Fibroblast of mammary gland (primary cell): ENCODE results near the gene GRB14.
"Not testable (repeated sequence)": the region's sequence is repeated elsewhere in the genome, so short reads cannot be mapped to it uniquely, and the experiment has no call there.

Experiments used
- DNase-seq: peaks from one replicate; pipeline ENCODE4 v3.0.0-alpha.2; 2010; ENCODE audit warnings: low read depth
- H3K4me3 ChIP-seq: 2 replicates; pipeline ENCODE4 v1.5.1; 2011; ENCODE audit warnings: low read depth, mild to moderate bottlenecking, low read length, moderate library complexity; ENCODE audit not compliant: control insufficient read depth
- TF ChIP-seq, protein P1 (sequence below): conservative IDR thresholded peaks from 2 replicates; pipeline ENCODE4 v1.5.1; 2011; ENCODE audit warnings: low read depth, low read length, inconsistent platforms; ENCODE audit not compliant: control insufficient read depth, insufficient read depth

GRB14 gene

GRCh38 chr2:164642268-164642667, 21.0 kb upstream of the GRB14 start:
- no peak for DNase-seq
- no peak overlapping the region for H3K4me3 ChIP-seq
- TF ChIP-seq, protein P1, sequence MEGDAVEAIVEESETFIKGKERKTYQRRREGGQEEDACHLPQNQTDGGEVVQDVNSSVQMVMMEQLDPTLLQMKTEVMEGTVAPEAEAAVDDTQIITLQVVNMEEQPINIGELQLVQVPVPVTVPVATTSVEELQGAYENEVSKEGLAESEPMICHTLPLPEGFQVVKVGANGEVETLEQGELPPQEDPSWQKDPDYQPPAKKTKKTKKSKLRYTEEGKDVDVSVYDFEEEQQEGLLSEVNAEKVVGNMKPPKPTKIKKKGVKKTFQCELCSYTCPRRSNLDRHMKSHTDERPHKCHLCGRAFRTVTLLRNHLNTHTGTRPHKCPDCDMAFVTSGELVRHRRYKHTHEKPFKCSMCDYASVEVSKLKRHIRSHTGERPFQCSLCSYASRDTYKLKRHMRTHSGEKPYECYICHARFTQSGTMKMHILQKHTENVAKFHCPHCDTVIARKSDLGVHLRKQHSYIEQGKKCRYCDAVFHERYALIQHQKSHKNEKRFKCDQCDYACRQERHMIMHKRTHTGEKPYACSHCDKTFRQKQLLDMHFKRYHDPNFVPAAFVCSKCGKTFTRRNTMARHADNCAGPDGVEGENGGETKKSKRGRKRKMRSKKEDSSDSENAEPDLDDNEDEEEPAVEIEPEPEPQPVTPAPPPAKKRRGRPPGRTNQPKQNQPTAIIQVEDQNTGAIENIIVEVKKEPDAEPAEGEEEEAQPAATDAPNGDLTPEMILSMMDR, result no peak

- DNase-seq, H3K4me3 ChIP-seq: not testable (repeated sequence)
Measured at GRCh38 chr2:164628319-164628718, 7.0 kb upstream of the GRB14 start.

DNA sequence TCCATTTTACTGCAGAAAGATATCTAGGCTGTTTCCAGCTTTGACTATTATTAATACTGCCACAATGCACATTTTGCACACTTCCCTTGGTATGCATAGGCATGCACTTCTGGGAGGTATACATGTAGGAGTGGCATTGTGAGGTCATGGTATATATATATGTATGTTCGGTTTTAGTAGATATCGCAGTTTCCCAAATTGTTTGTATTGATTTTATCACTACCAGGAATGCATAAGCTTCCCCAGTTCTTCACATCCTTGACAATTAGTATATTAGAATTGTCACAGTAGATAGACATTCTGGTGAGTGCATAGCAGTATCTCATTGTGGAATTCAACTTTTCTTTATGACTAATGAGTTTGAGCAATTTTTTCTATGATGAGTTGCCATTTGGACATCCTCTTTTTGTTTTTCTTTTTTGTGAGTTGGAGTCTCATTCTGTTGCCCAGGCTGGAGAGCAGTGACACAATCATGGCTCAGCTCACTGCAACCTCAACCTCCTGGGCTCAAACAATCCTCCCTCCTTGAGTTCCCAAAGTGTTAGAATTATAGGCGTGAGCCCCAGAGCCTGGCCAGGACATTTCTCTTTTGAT, 4.2 kb upstream of the GRB14 start:
- DNase-seq, result peak; percentile 79
- H3K4me3 ChIP-seq, result no peak overlapping the region
- TF ChIP-seq, protein P1, result no peak

DNA sequence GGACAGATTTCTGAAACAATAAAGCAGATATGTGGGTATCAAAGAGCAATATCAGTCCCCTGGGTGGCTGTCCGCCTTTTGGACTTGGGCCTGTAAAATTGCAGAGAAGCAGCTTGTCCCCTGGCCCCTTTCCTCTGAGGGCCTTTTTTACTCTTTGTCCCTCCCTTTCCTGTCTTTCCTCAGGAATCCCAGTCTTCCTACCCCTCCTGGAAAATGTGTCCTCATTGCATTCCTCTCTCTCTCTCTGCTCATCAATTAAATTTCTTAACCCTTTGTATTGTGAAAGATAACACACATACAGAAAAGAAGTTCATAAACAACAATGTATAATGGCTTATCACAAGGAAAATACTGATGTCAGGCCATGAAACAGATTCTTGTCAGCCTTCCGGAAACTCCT, 3.0 kb upstream of the GRB14 start:
- TF ChIP-seq, protein P1, result no peak
- H3K4me3 ChIP-seq, result no peak overlapping the region
- no peak for DNase-seq

DNA sequence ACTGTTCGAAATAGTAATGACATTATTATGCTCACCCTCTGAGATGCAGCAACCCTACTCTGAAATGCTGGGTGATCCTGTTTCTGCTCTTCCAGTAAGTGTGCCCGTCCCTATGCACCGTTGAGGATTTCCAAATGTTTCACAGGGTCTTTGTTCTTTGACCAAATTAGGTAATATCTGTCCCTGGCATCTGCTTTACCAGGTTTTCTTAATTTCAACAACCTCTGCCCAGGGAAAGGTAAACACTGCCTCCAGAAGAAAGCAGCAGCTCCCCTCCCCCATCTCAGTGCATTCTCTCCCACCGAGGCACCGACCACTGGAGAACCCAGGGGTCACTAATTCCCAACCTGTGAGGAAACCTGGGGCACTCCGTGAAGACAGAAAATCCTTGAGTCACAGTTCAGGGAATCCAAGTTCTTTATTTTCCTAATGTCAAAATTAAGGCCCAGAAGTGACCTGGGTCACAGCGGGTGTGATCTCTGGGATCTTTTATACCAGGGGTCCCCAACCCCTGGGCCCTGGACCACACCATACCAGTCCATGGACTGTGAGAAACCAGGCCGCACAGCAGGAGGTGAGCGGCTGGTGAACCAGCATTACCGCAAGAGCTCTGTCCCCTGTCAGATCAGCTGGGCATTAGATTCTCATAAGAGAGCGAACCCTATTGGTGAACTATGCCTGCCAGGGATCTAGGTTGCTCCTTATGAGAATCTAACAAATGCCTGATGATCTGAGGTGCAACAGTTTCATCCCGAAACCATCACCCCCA, 1.2 kb upstream of the GRB14 start:
- no peak overlapping the region for H3K4me3 ChIP-seq
- TF ChIP-seq, protein P1, result no peak
- DNase-seq, result no peak

GRCh38 chr2:164621764-164622105, 453 bp upstream of the GRB14 start:
- H3K4me3 ChIP-seq, result peak overlapping the region; percentile 34
- no peak for DNase-seq
- TF ChIP-seq, protein P1, result no peak

DNA sequence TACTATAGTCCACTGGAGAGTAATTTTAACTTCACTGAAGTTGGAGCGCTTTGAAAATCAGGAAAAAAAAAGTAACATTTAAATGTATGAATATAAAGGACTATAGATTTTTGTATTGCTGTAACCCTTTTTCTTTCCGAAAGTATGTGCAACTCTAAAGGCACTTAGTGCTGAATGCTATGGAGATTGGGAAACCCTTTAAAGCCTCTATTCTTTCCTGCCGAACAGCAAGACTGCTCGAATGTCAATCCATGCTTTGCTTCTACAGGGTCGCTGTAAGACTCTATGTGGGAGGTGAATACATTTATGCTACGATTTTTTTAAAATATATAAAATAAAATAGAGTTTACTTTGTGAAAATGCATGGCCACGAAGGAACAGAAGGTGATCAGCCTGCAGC, 825 bp downstream of the GRB14 start:
- peak overlapping the region; percentile 29 for H3K4me3 ChIP-seq
- DNase-seq, result no peak
- TF ChIP-seq, protein P1, result no peak
